Pancreas (tissue), 10 donors: ENCODE results near the gene PLCH2. TPM values are rescaled to one million over a fixed set of nuclear protein-coding genes. Genes with fewer than 3 reads are reported as not detected.

Experiments
- ATAC-seq, 4 donors: fragments of 200-7000 bp; cut with Tn5 transposase; one replicate each; pipeline versions ENCODE4 v1.8.0 to v1.9.1; 2020; ENCODE audit warnings: mild to moderate bottlenecking in 4 of 4, moderate library complexity in 4 of 4
- DNase-seq, 6 donors: peaks; one replicate each; pipeline ENCODE4 v3.0.0-alpha.2; 2020
- FAIRE-seq: peaks from 2 replicates; lab custom pipeline; 2012; peaks lifted over from hg19 to GRCh38; lab: Jason Lieb, UNC
- H3K27ac ChIP-seq, 4 donors: fragments of 200-600 bp; sonication (generic); 1 replicate in 3 of 4; 2 replicates in 1 of 4; pipeline versions ENCODE4 v1.5.0 to v1.8.0; 2020
- H3K27me3 ChIP-seq, 4 donors: fragments of 200-600 bp; one replicate each; pipeline ENCODE4 v1.8.0; 2021
- H3K36me3 ChIP-seq, 3 donors: fragments of 200-600 bp; sonication (generic) in 1 of 3; one replicate each; pipeline versions ENCODE4 v1.5.0 to v1.8.0; 2020 to 2021
- H3K4me1 ChIP-seq, 3 donors: fragments of 200-600 bp; one replicate each; pipeline ENCODE4 v1.8.0; 2021
- H3K4me3 ChIP-seq, 4 donors: fragments of 200-600 bp; sonication (generic) in 2 of 4; one replicate each; pipeline versions ENCODE4 v1.5.0 to v1.8.0; 2020 to 2021
- H3K9me3 ChIP-seq, 4 donors: fragments of 200-600 bp; one replicate each; pipeline ENCODE4 v1.8.0; 2021
- WGBS, 2 donors: extraction: QIAGEN DNeasy Blood & Tissue Kit; methylation state at CpG; one replicate each; pipeline ENCODE4 v1.1.7; 2013; 5-methylcytosine and 5-hydroxymethylcytosine counted together
- intact Hi-C, 3 donors: fragments of 100-400 bp; cut with DNase I; formaldehyde crosslinking; loops; one replicate each; pipeline versions ENCODE4 v1.11.1 to v1.14.2; 2022
- polyA plus RNA-seq, 2 donors: library from polyadenylated mRNA; stranded (reverse); fragments of 200-250 nt; gene quantifications; one replicate each; pipeline ENCODE4 v1.2.3, GENCODE V29; 2013
- total RNA-seq, 6 donors: library from RNA; stranded (reverse); fragmentation: NEBNext Ultra II Directional in 4 of 6; extraction: Animal tissue kit (Norgen Biotek cat#: 25700) in 4 of 6; gene quantifications; one replicate each; pipeline versions ENCODE4 v1.2.1 to v1.2.4, GENCODE V29; 2021 to 2023
- TF ChIP-seq, protein P1 (sequence below), 4 donors: fragments of 200-600 bp; sonication (generic) in 3 of 4; IDR thresholded peaks; one replicate each; pipeline versions ENCODE4 v1.5.0 to v1.8.0; 2021; ENCODE audit warnings: antibody characterized with exemption in 4 of 4
- donor health status: healthy with polysubstance abuse.
- donor health status: DM: no; HTN: no; CAD: no; lungs with moderate emphysema.
- donor health status: DM: no; HTN: no; CAD: no.
- donor health status: control.
- donor health status: control.
- donor health status: Bipolar disorder and iron deficiency.
- donor health status: DM: yes; HTN: yes; CAD: no.
- donor health status: DM: no; HTN: no; CAD: no.
- donor health status: DM: no; HTN: no; CAD: no.
- donor health status: DM: yes; HTN: yes; CAD: no.

Gene PLCH2
- total and polyA plus RNA-seq, 8 donors, result 0.79 to 163 (median 3.3) TPM

DNA sequence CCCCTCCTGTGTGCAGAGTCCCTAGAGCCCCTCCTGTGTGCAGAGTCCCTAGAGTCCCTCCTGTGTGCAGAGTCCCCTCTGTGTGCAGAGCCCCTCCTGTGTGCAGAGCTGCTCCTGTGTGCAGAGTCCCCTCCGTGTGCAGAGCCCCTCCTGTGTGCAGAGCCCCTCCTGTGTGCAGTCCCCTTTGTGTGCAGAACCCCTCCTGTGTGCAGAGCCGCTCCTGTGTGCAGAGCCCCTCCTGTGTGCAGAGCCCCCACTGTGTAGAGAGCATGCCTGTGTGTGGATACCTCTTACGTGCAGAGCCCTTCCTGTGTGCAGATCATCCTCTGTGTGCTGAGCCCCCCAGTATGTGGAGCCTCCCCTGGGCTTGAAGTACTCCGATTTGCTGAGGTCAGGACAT is 62.3 kb downstream of the PLCH2 start:
- FAIRE-seq (no peak), ATAC-seq (no peak), DNase-seq (no peak)
- WGBS, 2 donors, result 79 to 89% methylated on average over 4 of the region's 4 CpGs
- H3K27ac ChIP-seq, result no peak overlapping the region
- intact Hi-C loops, result no loop called here
- H3K4me3 ChIP-seq, result no peak overlapping the region
- no peaks in the 10 kb centered on the region for H3K36me3 ChIP-seq
- no peaks in the 10 kb centered on the region for H3K27me3 ChIP-seq
- no peaks in the 10 kb centered on the region for H3K9me3 ChIP-seq
- H3K4me1 ChIP-seq, result no peaks in the 10 kb centered on the region
- TF ChIP-seq, protein P1, sequence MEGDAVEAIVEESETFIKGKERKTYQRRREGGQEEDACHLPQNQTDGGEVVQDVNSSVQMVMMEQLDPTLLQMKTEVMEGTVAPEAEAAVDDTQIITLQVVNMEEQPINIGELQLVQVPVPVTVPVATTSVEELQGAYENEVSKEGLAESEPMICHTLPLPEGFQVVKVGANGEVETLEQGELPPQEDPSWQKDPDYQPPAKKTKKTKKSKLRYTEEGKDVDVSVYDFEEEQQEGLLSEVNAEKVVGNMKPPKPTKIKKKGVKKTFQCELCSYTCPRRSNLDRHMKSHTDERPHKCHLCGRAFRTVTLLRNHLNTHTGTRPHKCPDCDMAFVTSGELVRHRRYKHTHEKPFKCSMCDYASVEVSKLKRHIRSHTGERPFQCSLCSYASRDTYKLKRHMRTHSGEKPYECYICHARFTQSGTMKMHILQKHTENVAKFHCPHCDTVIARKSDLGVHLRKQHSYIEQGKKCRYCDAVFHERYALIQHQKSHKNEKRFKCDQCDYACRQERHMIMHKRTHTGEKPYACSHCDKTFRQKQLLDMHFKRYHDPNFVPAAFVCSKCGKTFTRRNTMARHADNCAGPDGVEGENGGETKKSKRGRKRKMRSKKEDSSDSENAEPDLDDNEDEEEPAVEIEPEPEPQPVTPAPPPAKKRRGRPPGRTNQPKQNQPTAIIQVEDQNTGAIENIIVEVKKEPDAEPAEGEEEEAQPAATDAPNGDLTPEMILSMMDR (IDR thresholded peaks at IDR 0.05), result no peak

DNA sequence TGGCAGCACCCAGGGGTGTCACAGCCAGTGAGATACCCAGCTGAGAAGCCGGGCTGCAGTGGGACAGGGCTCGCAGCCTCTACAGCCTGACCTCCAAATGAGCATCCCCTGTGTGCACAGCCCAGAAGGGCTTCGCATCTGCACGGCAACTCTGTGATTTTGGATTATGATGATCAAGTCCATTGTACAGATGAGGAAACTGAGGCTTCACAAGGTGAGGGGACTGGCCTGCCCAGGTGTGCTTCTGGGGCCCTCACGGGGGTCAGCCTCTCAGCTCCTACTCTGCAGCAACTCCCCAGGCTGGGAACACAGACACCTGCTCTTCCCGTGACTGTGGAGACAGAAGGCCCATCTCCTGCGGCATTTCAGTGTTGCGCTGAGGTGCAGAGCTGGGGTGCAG is 62.8 kb downstream of the PLCH2 start:
- no peak for FAIRE-seq
- Histone ChIP-seq H3K27ac (no peak overlapping the region), H3K27me3 (no peaks in the 10 kb centered on the region), H3K36me3 (no peaks in the 10 kb centered on the region), H3K4me3 (no peak overlapping the region), H3K4me1 (no peaks in the 10 kb centered on the region), H3K9me3 (no peaks in the 10 kb centered on the region)
- TF ChIP-seq, protein P1 (IDR thresholded peaks at IDR 0.05), result no peak
- WGBS, 2 donors, result 90 to 92% methylated on average over 8 of the region's 8 CpGs
- intact Hi-C loops, result no loop called here
- no peak for ATAC-seq
- DNase-seq, result no peak

DNA sequence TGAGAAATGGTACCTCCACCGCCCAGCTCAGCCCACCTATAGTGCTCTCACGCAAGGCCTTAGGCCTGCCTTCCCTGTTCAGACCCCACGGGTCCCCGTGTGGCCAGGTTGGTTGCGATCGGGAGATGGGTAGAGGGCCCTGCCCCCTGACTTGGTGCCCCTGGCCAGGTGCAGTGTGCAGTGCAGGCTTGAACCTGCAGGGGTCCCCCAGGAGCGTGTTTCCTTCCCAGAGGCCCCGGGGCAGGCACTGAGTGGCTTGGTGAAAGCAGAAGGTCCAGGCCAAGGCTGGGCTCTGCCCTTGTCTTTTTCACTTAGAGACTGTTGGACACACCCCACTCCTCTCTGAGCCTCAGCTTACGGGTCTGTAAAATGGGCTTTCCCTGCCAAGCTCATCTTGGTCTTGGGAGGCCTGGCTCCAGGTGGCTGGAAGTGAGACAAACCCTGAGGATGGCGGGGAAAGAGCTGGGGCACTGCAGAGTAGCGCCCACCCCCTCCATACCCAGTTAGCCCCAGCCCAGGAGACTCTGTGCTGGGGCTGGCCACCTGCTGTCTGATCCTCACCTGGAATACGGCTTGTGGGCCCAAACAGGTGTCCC is 63.3 kb downstream of the PLCH2 start:
- Histone ChIP-seq H3K4me1 (no peaks in the 10 kb centered on the region), H3K9me3 (no peaks in the 10 kb centered on the region), H3K4me3 (no peak overlapping the region), H3K27ac (no peak overlapping the region), H3K27me3 (no peaks in the 10 kb centered on the region), H3K36me3 (no peaks in the 10 kb centered on the region)
- ATAC-seq (peak in 1 of 4 donors; percentile 25), FAIRE-seq (no peak), DNase-seq (no peak)
- WGBS, 2 donors, result 69 to 91% methylated on average over 12 of the region's 12 CpGs
- intact Hi-C loops, result no loop called here
- TF ChIP-seq, protein P1 (IDR thresholded peaks at IDR 0.05), result peak in 1 of 4 donors; percentile 9

- TF ChIP-seq, protein P1 (IDR thresholded peaks at IDR 0.05), result no peak
- WGBS, 2 donors, result 20 to 28% methylated on average over 28 to 39 of the region's 39 CpGs
Measured at GRCh38 chr1:2540816-2541492, 64.9 kb downstream of the PLCH2 start.

More at GRCh38 chr1:2540816-2541492, 64.9 kb downstream of the PLCH2 start:
- Histone ChIP-seq H3K9me3 (no peaks in the 10 kb centered on the region), H3K27me3 (no peaks in the 10 kb centered on the region), H3K4me3 (no peak overlapping the region), H3K36me3 (no peaks in the 10 kb centered on the region), H3K27ac (no peak overlapping the region), H3K4me1 (peaks cover 0 to 9% (median 3%) of the 10 kb centered on the region in 3 donors)
- no peak for DNase-seq
- FAIRE-seq, result no peak
- intact Hi-C loops, result no loop called here
- no peak for ATAC-seq
